Astrocyte of the cerebellum (primary cell): Measurements from ENCODE around the gene SELENON.

Experiments used
- DNase-seq: peaks from one replicate; pipeline ENCODE4 v3.0.0-alpha.2; 2011; ENCODE audit warnings: low read depth
- H3K4me3 ChIP-seq: 2 replicates; pipeline ENCODE4 v1.5.1; 2011; ENCODE audit warnings: mild to moderate bottlenecking, low read depth, low read length, moderate library complexity
- in situ Hi-C: cut with HindIII; loops from 2 replicates; pipeline ENCODE4 v1.10.0; 2017; ENCODE audit warnings: low sequenced_read_pairs
- TF ChIP-seq, protein P1 (sequence below): IDR thresholded peaks from 2 replicates; pipeline ENCODE4 v1.5.1; 2012; ENCODE audit warnings: low read length, low read depth, moderate library complexity, mild to moderate bottlenecking; ENCODE audit errors: missing control alignments

The SELENON gene

DNA sequence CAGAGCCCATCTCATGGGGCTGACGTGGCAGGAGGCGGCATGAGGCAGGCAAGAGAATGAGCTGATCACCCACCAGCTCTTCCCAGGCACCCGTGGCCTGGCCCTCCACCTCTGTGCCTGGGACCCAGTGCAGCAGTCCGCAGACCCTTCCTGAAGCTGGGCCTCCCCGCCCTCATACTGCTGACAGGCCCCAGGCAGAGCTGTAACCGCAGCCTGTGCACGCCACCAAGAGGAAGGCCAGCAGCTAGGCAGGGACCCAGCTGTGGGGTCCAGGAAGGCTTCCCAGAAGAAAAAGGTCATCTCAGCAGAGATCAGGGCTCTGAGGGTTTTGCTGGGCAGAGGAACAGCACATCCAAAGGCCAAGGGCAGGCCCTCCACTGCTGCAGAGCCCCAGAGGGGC, 9.9 kb downstream of the SELENON start:
- DNase-seq = no peak
- TF ChIP-seq, protein P1, sequence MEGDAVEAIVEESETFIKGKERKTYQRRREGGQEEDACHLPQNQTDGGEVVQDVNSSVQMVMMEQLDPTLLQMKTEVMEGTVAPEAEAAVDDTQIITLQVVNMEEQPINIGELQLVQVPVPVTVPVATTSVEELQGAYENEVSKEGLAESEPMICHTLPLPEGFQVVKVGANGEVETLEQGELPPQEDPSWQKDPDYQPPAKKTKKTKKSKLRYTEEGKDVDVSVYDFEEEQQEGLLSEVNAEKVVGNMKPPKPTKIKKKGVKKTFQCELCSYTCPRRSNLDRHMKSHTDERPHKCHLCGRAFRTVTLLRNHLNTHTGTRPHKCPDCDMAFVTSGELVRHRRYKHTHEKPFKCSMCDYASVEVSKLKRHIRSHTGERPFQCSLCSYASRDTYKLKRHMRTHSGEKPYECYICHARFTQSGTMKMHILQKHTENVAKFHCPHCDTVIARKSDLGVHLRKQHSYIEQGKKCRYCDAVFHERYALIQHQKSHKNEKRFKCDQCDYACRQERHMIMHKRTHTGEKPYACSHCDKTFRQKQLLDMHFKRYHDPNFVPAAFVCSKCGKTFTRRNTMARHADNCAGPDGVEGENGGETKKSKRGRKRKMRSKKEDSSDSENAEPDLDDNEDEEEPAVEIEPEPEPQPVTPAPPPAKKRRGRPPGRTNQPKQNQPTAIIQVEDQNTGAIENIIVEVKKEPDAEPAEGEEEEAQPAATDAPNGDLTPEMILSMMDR = no peak
- H3K4me3 ChIP-seq = no peak overlapping the region
- in situ Hi-C loops = no loop called here

DNA sequence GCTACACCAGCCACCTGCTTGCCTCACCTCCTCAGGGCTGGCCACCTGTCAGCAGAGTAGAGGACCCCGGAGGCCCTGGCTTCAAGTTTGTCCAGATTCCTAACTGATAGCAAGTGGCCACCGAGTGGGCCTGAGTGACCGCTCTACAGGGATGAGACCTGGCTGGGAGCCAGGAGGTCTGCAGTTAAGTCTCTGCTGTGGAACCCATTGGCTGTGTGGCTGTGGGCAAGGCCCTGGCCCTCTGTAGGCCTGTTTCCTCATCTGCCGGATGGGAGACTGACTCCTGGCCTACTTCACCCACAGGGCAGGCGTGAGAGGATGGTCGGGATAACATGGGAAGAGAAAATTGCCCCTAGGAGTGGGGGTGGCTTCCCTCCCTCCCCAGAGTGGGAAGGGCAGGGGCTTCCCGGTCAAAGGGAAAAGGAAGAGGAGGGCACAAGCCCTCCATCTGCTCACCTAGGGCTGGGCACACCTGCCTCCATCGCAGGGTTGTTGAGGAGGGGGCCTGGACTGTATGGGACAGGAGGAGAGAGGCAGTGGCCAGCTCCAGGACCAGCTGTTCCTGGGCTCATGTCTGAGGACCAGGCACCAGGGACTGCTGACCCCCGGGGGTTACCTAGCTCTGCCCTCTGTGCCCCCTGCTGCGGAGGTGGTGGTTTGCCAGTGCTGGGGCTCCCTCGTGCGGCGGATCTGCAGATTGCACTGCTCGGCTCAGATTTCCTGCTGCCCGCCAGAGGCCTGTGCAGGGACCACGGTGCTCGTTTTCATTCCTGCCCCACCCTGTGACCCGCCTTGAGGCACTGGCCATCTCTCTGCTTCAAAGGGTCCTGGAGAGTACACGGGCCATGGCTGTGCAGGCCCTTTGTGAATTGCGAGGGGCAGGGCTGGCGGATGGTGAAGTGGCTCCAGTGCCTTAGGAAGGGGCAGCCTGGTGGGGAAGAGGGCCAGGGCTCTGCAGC, 10.6 kb downstream of the SELENON start:
- TF ChIP-seq, protein P1 = peak; percentile 88
- in situ Hi-C loops = no loop called here
- DNase-seq = no peak
- no peak overlapping the region for H3K4me3 ChIP-seq

DNA sequence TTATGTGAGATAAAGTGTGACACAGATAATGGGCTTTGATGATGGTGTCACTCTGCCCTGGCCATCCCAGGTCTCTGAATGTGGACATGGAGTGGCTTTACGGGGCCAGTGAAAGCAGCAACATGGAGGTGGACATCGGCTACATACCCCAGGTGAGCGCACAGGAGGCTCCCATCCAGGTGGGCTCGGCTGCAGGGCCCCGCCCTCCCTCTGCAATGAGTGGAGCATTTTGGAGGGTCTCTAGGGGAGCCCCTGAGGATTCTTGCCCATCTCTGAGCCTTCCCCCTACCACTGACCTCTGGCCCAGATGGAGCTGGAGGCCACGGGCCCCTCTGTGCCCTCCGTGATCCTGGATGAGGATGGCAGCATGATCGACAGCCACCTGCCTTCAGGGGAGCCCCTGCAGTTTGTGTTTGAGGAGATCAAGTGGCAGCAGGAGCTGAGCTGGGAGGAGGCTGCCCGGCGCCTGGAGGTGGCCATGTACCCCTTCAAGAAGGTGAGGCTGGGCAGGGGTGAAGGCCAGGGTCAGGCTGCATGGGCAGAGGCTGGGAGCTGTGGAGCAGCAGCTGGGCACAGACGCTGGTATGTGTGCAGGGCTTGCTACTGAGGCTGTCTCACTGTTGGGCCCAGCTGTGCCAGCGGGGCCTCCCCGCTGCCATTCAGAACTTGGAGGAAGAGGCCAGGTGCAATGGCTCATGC, 11.5 kb downstream of the SELENON start:
- TF ChIP-seq, protein P1 = no peak
- H3K4me3 ChIP-seq = no peak overlapping the region
- in situ Hi-C loops = no loop called here
- no peak for DNase-seq

DNA sequence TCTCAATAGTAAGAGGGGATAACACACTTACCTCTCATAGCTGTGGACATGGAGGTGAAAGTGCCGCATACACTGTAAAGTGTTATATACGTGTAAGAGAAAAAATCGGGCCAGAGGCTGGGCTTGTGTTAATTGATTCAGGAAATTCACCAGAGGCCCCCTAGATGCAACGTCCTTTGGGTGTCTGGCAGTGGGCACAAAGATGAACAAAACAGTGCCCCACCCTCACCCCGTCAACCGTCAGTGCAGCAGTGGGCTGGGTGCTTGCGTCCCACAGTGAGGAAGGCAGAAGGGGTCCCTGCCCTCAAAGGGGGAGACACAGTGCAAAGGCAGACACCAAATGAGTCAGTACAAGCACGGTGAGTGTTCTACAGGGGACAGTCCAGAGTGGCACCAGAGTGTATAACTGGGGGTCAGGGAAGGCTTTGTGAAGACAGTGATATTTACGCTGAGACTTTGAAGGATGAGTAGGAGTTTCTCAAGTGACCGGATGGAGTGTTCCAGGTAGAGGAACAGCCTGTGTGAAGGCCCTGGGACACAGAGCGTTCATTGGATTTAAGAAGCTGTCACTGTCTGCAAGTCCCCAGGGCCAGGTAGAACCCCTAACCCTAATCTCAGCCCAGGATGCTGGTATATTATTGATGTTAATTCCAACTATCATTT, 13.2 kb downstream of the SELENON start:
- in situ Hi-C loops = no loop called here
- no peak overlapping the region for H3K4me3 ChIP-seq
- TF ChIP-seq, protein P1 = no peak
- no peak for DNase-seq

DNA sequence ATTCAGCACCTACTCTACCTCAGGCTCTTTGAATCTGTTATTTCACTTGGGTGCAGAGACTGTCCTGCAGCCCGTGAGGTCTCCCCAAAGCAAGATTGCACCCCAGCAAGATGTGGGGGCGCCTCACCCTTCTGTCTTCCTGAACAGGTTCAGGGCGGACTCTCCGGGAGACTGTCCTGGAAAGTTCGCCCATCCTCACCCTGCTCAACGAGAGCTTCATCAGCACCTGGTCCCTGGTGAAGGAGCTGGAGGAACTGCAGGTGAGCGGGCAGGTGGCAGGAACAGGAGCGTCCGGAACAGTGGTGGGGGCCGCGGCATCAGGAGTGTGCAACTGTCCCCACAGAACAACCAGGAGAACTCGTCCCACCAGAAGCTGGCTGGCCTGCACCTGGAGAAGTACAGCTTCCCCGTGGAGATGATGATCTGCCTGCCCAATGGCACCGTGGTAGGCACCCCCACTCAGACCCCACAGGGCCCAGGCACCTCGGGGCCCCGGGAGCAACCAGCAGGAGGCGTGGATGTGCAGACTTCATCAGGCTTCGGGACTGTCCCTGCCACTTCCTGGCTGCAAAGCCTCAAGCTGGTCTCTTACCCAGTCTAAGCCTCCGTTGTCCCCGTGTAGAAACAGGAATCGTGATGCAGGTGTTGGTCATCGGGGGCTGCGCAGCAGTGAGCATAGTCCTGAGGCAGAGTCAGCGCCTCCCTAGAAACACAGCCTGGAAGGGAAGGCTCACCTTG, 13.9 kb downstream of the SELENON start:
- TF ChIP-seq, protein P1 = no peak
- DNase-seq = no peak
- in situ Hi-C loops = no loop called here
- no peak overlapping the region for H3K4me3 ChIP-seq

DNA sequence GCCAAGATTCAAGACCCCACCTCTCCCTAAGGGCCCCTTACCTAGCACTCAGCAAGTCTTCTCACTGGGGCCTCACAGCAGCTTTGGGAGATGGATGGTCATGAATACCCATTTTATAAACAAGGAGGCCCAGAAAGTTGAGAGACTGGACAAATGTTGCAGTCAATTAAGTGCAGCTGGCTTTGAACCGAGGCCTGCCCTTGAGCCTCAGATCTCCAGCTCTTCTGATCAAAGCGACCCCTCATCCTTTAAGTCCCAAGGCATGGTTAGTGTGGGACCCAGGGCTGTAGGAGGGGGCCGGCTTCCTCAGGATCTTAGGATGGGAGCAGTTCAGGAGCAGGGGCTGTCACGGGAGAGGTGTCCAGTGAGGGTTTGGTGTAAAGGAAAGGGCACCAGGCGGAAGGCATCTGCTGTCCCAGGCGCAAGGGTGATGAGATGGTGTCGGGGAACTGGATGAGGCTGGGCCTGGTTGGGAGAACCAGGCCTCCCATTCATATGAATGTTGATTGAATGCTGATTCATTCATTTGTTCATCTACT, 14.6 kb downstream of the SELENON start:
- TF ChIP-seq, protein P1 = no peak
- no peak overlapping the region for H3K4me3 ChIP-seq
- no peak for DNase-seq
- in situ Hi-C loops = no loop called here
